ENCODE data around the gene NANS. TPM values are rescaled to one million over a fixed set of nuclear protein-coding genes. Genes with fewer than 3 reads are reported as not detected.

The NANS gene
- total RNA-seq, 2 experiments from 2014 or later = 51.2 to 51.8 TPM

DNA sequence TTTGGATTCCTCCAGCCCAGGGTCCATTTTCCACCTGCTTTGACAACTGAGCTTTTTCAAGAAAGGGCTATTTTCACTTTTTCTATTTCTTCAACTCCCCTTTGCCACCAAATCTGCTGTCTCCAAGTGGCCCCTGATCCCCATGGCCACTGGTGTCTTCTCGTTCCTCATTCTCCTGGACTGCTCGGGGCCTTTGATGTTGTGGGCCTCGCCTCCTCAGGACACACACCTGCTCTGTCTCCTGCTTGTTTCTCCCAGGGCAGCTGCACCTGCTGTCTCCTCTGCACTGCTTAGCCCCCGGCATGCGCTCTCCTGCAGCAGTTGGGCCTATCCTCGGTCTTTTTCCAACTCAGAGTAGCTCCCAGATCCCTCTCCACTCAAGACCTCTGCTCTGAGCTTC lies 16.3 kb upstream of the NANS start:
- H3K4me3 Mint-ChIP-seq = no peak overlapping the region
- H3K36me3 Mint-ChIP-seq (ENCODE audit: low read depth) = peaks cover 3% of the 10 kb centered on the region
- intact Hi-C loops (cut with micrococcal nuclease) = no loop called here
- peaks cover 3% of the 10 kb centered on the region for H3K9me3 Mint-ChIP-seq
- TF ChIP-seq CTCF (IDR thresholded peaks at IDR 0.05) = no peak
- ATAC-seq = no peak
- peaks cover 4% of the 10 kb centered on the region for H3K4me1 Mint-ChIP-seq (ENCODE audit: low read depth)
- POLR2A ChIA-PET = interaction anchor here (0.6 to 0.9 kb wide), 3 partner anchors 17 to 53 kb away, joined by 3 to 4 read pairs (median 3); no protein-coding TSS in a partner anchor
- H3K27ac Mint-ChIP-seq = no peak overlapping the region
- H3K27me3 Mint-ChIP-seq = no peaks in the 10 kb centered on the region
- CTCF ChIA-PET = no interaction called here
- no peak for DNase-seq

DNA sequence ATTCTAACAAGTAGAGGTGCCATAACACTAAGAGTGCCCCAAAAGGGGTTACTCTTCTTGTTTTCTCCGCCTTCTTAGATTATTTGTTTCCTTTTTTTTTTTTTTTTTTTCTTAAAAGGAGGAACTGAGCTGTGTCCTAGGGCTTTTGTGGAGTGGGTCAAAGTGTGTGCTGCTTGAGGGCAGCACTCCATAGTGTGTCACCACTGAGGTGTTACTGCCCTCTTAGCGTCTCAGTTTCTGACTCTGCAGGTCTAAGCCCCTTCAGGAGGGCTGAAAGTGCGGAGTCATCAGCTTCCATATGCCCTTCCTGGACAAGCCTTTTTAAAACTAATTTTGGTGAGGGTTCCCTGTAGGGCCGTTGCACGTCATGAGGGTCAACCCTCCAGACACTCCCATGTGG lies 12.6 kb upstream of the NANS start:
- POLR2A ChIA-PET = interaction anchor here (4.1 to 5.9 kb wide), 2 partner anchors 14 to 60 kb away, joined by 28 to 44 read pairs; partner anchors contain the start of genes ANP32B and NANS

DNA sequence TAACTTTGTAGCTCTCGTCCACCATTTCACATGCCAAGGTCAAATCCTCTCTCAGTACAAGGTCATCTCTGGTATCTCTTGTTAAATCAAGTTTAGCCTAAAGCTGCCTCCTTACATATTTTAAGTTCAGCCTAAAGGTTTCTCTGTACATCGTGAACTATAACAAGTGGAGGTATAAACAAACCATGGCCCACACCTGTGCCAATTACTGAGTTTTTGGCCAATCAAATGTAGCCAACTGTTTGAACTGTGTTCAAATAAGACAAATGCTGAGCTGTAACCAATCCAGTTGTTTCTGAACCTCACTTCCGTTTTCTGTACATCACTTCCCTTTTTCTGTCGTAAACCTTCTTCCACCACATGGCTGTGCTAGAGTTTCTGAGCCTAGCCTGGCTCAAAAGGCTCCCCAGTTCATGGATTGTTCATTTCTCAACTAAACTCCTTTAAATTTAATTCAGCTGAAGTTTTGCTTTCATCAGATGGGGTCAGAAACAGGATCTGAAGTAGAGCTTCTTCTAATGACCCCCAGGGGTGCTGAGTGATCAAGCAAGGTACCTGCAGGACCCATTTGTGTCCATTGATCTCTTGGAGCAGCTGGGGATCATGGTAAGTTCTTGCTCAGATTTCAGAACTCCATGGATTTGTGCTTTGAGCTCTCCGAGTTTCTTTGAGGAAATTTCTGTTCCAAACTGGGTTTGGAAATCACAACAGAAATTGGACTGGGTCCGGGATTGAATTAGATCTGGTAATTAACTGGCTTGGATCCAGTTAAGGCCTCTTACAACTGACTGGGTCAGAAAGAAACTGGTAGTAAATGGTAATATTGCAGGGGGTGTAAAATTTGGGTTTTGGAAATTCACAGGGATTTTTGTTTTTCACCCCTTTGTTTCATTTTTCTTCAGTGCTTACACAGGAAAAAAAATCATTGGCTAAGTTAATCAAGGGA lies 11.0 kb upstream of the NANS start:
- intact Hi-C loops (cut with micrococcal nuclease) = no loop called here
- DNase-seq (peak; percentile 52), ATAC-seq (peak; percentile 93)
- Mint-ChIP-seq H3K4me1 (ENCODE audit: low read depth) (peaks cover 36% of the 10 kb centered on the region), H3K9me3 (peaks cover 4% of the 10 kb centered on the region), H3K27me3 (no peaks in the 10 kb centered on the region), H3K27ac (peak overlapping the region; percentile 94), H3K4me3 (peak overlapping the region; percentile 86), H3K36me3 (ENCODE audit: low read depth) (peaks cover 37% of the 10 kb centered on the region)
- TF ChIP-seq CTCF (IDR thresholded peaks at IDR 0.05) = peak; percentile 35
- CTCF ChIA-PET = interaction anchor here (0.9 to 8.1 kb wide), 15 partner anchors 8 to 214 kb away, joined by 3 to 34 read pairs (median 5); partner anchors contain the start of gene TRMO
- POLR2A ChIA-PET = interaction anchor here (0.8 to 5.9 kb wide), 6 partner anchors 9 to 123 kb away, joined by 3 to 44 read pairs (median 4); partner anchors contain the start of genes ANP32B, NANS and TRMO

More for the DNA sequence above, 12.6 kb upstream of the NANS start:
- H3K4me1 Mint-ChIP-seq (ENCODE audit: low read depth) = peaks cover 27% of the 10 kb centered on the region
- ATAC-seq (no peak), DNase-seq (no peak)
- no peak for TF ChIP-seq CTCF (IDR thresholded peaks at IDR 0.05)
- CTCF ChIA-PET = interaction anchor here (1.3 to 8.1 kb wide), 3 partner anchors 9 to 121 kb away, joined by 4 to 34 read pairs (median 29); partner anchors contain the start of gene TRMO
- H3K27me3 Mint-ChIP-seq = no peaks in the 10 kb centered on the region
- peaks cover 4% of the 10 kb centered on the region for H3K9me3 Mint-ChIP-seq
- intact Hi-C loops (cut with micrococcal nuclease) = no loop called here
- H3K4me3 Mint-ChIP-seq = no peak overlapping the region
- H3K36me3 Mint-ChIP-seq (ENCODE audit: low read depth) = peaks cover 29% of the 10 kb centered on the region
- H3K27ac Mint-ChIP-seq = no peak overlapping the region

GRCh38 chr9:98046180-98046543 lies 10.4 kb upstream of the NANS start:
- TF ChIP-seq CTCF (IDR thresholded peaks at IDR 0.05) = no peak
- intact Hi-C loops (cut with micrococcal nuclease) = no loop called here
- DNase-seq = no peak

More at GRCh38 chr9:98046180-98046543, 10.4 kb upstream of the NANS start:
- POLR2A ChIA-PET = interaction anchor here (0.8 to 5.9 kb wide), 5 partner anchors 9 to 124 kb away, joined by 3 to 44 read pairs (median 5); partner anchors contain the start of genes ANP32B, NANS and TRMO
- Mint-ChIP-seq H3K36me3 (ENCODE audit: low read depth) (peaks cover 40% of the 10 kb centered on the region), H3K27ac (peak overlapping the region; percentile 94), H3K4me1 (ENCODE audit: low read depth) (peaks cover 36% of the 10 kb centered on the region), H3K27me3 (no peaks in the 10 kb centered on the region), H3K9me3 (peaks cover 4% of the 10 kb centered on the region), H3K4me3 (peak overlapping the region; percentile 86)
- ATAC-seq = no peak
- CTCF ChIA-PET = interaction anchor here (0.9 to 8.1 kb wide), 9 partner anchors 8 to 156 kb away, joined by 4 to 34 read pairs (median 6); partner anchors contain the start of gene TRMO
